ENCODE measurements around the gene SYCP2.

The SYCP2 gene

GRCh38 chr20:59936409-59936808 lies 3.0 kb upstream of the SYCP2 start:
- Histone ChIP-seq H3K27ac (ENCODE audit: insufficient read depth, low read length, poor library complexity, severe bottlenecking) (no peak overlapping the region), H3K4me1 (ENCODE audit: control insufficient read depth, insufficient read depth, low read length, poor library complexity, severe bottlenecking) (peaks cover 5% of the 10 kb centered on the region)

GRCh38 chr20:59935457-59936185 lies 2.2 kb upstream of the SYCP2 start:
- H3K9me3 ChIP-seq (ENCODE audit: control insufficient read depth, low read length) = no peaks in the 10 kb centered on the region
- H3K4me1 ChIP-seq (ENCODE audit: control insufficient read depth, insufficient read depth, low read length, poor library complexity, severe bottlenecking) = peaks cover 5% of the 10 kb centered on the region
- no peak overlapping the region for H3K27ac ChIP-seq (ENCODE audit: insufficient read depth, low read length, poor library complexity, severe bottlenecking)

More at GRCh38 chr20:59936409-59936808, 3.0 kb upstream of the SYCP2 start:
- H3K36me3 ChIP-seq (ENCODE audit: control insufficient read depth, insufficient read depth, low read length) = no peaks in the 10 kb centered on the region
- no peak overlapping the region for H3K4me3 ChIP-seq (ENCODE audit: insufficient read depth, low read depth, low read length, poor library complexity, severe bottlenecking)
- no peak for DNase-seq
- H3K9me3 ChIP-seq (ENCODE audit: control insufficient read depth, low read length) = no peaks in the 10 kb centered on the region
- H3K27me3 ChIP-seq (replicated peaks; ENCODE audit: control insufficient read depth, insufficient read depth, low read length, poor library complexity, severe bottlenecking) = no peaks in the 10 kb centered on the region

GRCh38 chr20:59933849-59934585 lies 580 bp upstream of the SYCP2 start:
- Histone ChIP-seq H3K36me3 (ENCODE audit: control insufficient read depth, insufficient read depth, low read length) (no peaks in the 10 kb centered on the region), H3K27me3 (replicated peaks; ENCODE audit: control insufficient read depth, insufficient read depth, low read length, poor library complexity, severe bottlenecking) (no peaks in the 10 kb centered on the region), H3K27ac (ENCODE audit: insufficient read depth, low read length, poor library complexity, severe bottlenecking) (peak overlapping the region; percentile 47), H3K4me3 (ENCODE audit: insufficient read depth, low read depth, low read length, poor library complexity, severe bottlenecking) (peak overlapping the region; percentile 74), H3K4me1 (ENCODE audit: control insufficient read depth, insufficient read depth, low read length, poor library complexity, severe bottlenecking) (peaks cover 2% of the 10 kb centered on the region), H3K9me3 (ENCODE audit: control insufficient read depth, low read length) (no peaks in the 10 kb centered on the region)
- DNase-seq = peak; percentile 48 to 71 (median 59)

More at GRCh38 chr20:59935457-59936185, 2.2 kb upstream of the SYCP2 start:
- DNase-seq = no peak
- H3K27me3 ChIP-seq (replicated peaks; ENCODE audit: control insufficient read depth, insufficient read depth, low read length, poor library complexity, severe bottlenecking) = no peaks in the 10 kb centered on the region
- H3K4me3 ChIP-seq (ENCODE audit: insufficient read depth, low read depth, low read length, poor library complexity, severe bottlenecking) = no peak overlapping the region
- H3K36me3 ChIP-seq (ENCODE audit: control insufficient read depth, insufficient read depth, low read length) = no peaks in the 10 kb centered on the region

GRCh38 chr20:59932616-59933295 lies 681 bp downstream of the SYCP2 start:
- Histone ChIP-seq H3K36me3 (ENCODE audit: control insufficient read depth, insufficient read depth, low read length) (no peaks in the 10 kb centered on the region), H3K4me3 (ENCODE audit: insufficient read depth, low read depth, low read length, poor library complexity, severe bottlenecking) (no peak overlapping the region), H3K27me3 (replicated peaks; ENCODE audit: control insufficient read depth, insufficient read depth, low read length, poor library complexity, severe bottlenecking) (no peaks in the 10 kb centered on the region), H3K9me3 (ENCODE audit: control insufficient read depth, low read length) (no peaks in the 10 kb centered on the region), H3K4me1 (ENCODE audit: control insufficient read depth, insufficient read depth, low read length, poor library complexity, severe bottlenecking) (no peaks in the 10 kb centered on the region), H3K27ac (ENCODE audit: insufficient read depth, low read length, poor library complexity, severe bottlenecking) (peak overlapping the region; percentile 44)
- no peak for DNase-seq

GRCh38 chr20:59931511-59932312 lies 1.7 kb downstream of the SYCP2 start:
- no peak for DNase-seq
- Histone ChIP-seq H3K9me3 (ENCODE audit: control insufficient read depth, low read length) (no peaks in the 10 kb centered on the region), H3K36me3 (ENCODE audit: control insufficient read depth, insufficient read depth, low read length) (no peaks in the 10 kb centered on the region), H3K4me1 (ENCODE audit: control insufficient read depth, insufficient read depth, low read length, poor library complexity, severe bottlenecking) (no peaks in the 10 kb centered on the region), H3K27ac (ENCODE audit: insufficient read depth, low read length, poor library complexity, severe bottlenecking) (no peak overlapping the region), H3K27me3 (replicated peaks; ENCODE audit: control insufficient read depth, insufficient read depth, low read length, poor library complexity, severe bottlenecking) (no peaks in the 10 kb centered on the region), H3K4me3 (ENCODE audit: insufficient read depth, low read depth, low read length, poor library complexity, severe bottlenecking) (no peak overlapping the region)

- Histone ChIP-seq H3K9me3 (ENCODE audit: control insufficient read depth, low read length) (no peaks in the 10 kb centered on the region), H3K36me3 (ENCODE audit: control insufficient read depth, insufficient read depth, low read length) (no peaks in the 10 kb centered on the region), H3K4me1 (ENCODE audit: control insufficient read depth, insufficient read depth, low read length, poor library complexity, severe bottlenecking) (no peaks in the 10 kb centered on the region), H3K27ac (ENCODE audit: insufficient read depth, low read length, poor library complexity, severe bottlenecking) (no peak overlapping the region), H3K27me3 (replicated peaks; ENCODE audit: control insufficient read depth, insufficient read depth, low read length, poor library complexity, severe bottlenecking) (no peaks in the 10 kb centered on the region), H3K4me3 (ENCODE audit: insufficient read depth, low read depth, low read length, poor library complexity, severe bottlenecking) (no peak overlapping the region)
- no peak for DNase-seq
Measured at GRCh38 chr20:59925899-59926298, 7.5 kb downstream of the SYCP2 start.

GRCh38 chr20:59925359-59925758 lies 8.1 kb downstream of the SYCP2 start:
- Histone ChIP-seq H3K9me3 (ENCODE audit: control insufficient read depth, low read length) (no peaks in the 10 kb centered on the region), H3K27ac (ENCODE audit: insufficient read depth, low read length, poor library complexity, severe bottlenecking) (no peak overlapping the region), H3K27me3 (replicated peaks; ENCODE audit: control insufficient read depth, insufficient read depth, low read length, poor library complexity, severe bottlenecking) (no peaks in the 10 kb centered on the region), H3K4me1 (ENCODE audit: control insufficient read depth, insufficient read depth, low read length, poor library complexity, severe bottlenecking) (no peaks in the 10 kb centered on the region), H3K36me3 (ENCODE audit: control insufficient read depth, insufficient read depth, low read length) (no peaks in the 10 kb centered on the region), H3K4me3 (ENCODE audit: insufficient read depth, low read depth, low read length, poor library complexity, severe bottlenecking) (no peak overlapping the region)
- no peak for DNase-seq

GRCh38 chr20:59923514-59923913 lies 9.9 kb downstream of the SYCP2 start:
- Histone ChIP-seq H3K36me3 (ENCODE audit: control insufficient read depth, insufficient read depth, low read length) (no peaks in the 10 kb centered on the region), H3K27me3 (replicated peaks; ENCODE audit: control insufficient read depth, insufficient read depth, low read length, poor library complexity, severe bottlenecking) (no peaks in the 10 kb centered on the region), H3K27ac (ENCODE audit: insufficient read depth, low read length, poor library complexity, severe bottlenecking) (no peak overlapping the region), H3K9me3 (ENCODE audit: control insufficient read depth, low read length) (no peaks in the 10 kb centered on the region), H3K4me1 (ENCODE audit: control insufficient read depth, insufficient read depth, low read length, poor library complexity, severe bottlenecking) (no peaks in the 10 kb centered on the region), H3K4me3 (ENCODE audit: insufficient read depth, low read depth, low read length, poor library complexity, severe bottlenecking) (no peak overlapping the region)
- DNase-seq = no peak

- H3K27me3 ChIP-seq (replicated peaks; ENCODE audit: control insufficient read depth, insufficient read depth, low read length, poor library complexity, severe bottlenecking) = no peaks in the 10 kb centered on the region
- no peak overlapping the region for H3K4me3 ChIP-seq (ENCODE audit: insufficient read depth, low read depth, low read length, poor library complexity, severe bottlenecking)
- no peaks in the 10 kb centered on the region for H3K9me3 ChIP-seq (ENCODE audit: control insufficient read depth, low read length)
- no peak for DNase-seq
- H3K4me1 ChIP-seq (ENCODE audit: control insufficient read depth, insufficient read depth, low read length, poor library complexity, severe bottlenecking) = no peaks in the 10 kb centered on the region
- H3K27ac ChIP-seq (ENCODE audit: insufficient read depth, low read length, poor library complexity, severe bottlenecking) = no peak overlapping the region
- no peaks in the 10 kb centered on the region for H3K36me3 ChIP-seq (ENCODE audit: control insufficient read depth, insufficient read depth, low read length)
Measured at GRCh38 chr20:59920944-59921343, 12.5 kb downstream of the SYCP2 start.

Data from effector memory CD4-positive, alpha-beta T cell (primary cell).